ENCODE data around the gene NEDD9.

The NEDD9 gene

DNA sequence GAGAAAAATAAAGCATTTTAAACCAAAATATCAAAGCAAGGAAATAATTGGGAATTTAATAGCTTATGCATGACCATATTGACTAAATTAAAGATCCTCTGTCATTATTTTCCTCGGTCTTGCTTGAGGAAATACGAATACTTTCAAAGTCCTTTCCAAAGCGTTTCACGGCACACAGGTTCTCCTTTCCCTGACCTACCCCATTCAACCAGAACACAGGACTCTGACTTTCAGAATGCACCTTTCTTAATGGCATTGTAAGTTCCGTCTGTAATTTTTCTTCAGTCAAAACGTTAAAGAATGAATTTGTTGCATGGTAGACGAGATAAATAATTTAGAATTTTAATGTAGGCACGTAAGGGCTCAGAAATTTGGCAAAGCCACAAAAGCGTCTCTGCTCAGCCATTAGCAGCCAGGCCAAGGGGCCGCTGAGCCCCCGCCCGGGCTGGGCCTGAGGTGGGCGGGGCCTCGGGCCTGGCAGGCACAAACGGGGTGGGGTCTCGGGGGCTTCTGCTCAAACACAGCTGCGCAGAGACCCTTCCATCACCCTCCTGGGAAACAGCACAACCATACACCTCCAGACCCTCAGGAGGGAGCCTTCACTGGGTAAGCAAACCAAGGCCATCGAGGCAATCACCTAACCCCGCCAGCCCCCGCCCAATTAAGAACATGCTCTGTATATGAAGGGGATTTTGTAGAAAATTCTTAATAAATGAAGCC is 3.4 kb downstream of the NEDD9 start:
- no peaks in the 10 kb centered on the region for H3K9me3 ChIP-seq (ENCODE audit: control insufficient read depth, low read length)
- no peaks in the 10 kb centered on the region for H3K27me3 ChIP-seq (replicated peaks; ENCODE audit: control insufficient read depth, insufficient read depth, low read length, poor library complexity, severe bottlenecking)
- H3K36me3 ChIP-seq (ENCODE audit: control insufficient read depth, insufficient read depth, low read length): no peaks in the 10 kb centered on the region
- no peak overlapping the region for H3K4me3 ChIP-seq (ENCODE audit: insufficient read depth, low read depth, low read length, poor library complexity, severe bottlenecking)
- DNase-seq: no peak
- H3K27ac ChIP-seq (ENCODE audit: insufficient read depth, low read length, poor library complexity, severe bottlenecking): no peak overlapping the region
- H3K4me1 ChIP-seq (ENCODE audit: control insufficient read depth, insufficient read depth, low read length, poor library complexity, severe bottlenecking): peaks cover 18% of the 10 kb centered on the region

DNA sequence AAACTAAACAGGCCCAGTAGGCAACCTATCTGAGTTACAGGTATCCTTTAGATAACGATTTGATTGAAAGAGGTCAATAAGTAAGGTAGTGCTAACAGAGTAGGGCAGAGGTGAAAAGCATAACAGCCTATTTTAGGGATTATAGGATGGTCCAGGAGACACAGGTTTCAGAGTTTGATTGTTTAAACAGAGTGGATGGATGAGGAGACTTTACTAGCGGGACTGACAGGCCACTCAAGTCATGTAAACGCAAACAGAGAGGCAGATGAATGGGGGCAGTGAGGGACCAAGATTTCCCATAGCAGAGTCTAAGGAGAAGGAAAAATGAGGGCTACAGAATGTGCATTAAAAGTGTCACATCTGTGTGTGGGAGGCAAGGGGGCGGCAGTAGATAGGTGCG is 4.8 kb downstream of the NEDD9 start:
- no peak overlapping the region for H3K27ac ChIP-seq (ENCODE audit: insufficient read depth, low read length, poor library complexity, severe bottlenecking)
- H3K36me3 ChIP-seq (ENCODE audit: control insufficient read depth, insufficient read depth, low read length): no peaks in the 10 kb centered on the region
- no peaks in the 10 kb centered on the region for H3K9me3 ChIP-seq (ENCODE audit: control insufficient read depth, low read length)
- no peak for DNase-seq
- H3K27me3 ChIP-seq (replicated peaks; ENCODE audit: control insufficient read depth, insufficient read depth, low read length, poor library complexity, severe bottlenecking): no peaks in the 10 kb centered on the region
- peaks cover 15% of the 10 kb centered on the region for H3K4me1 ChIP-seq (ENCODE audit: control insufficient read depth, insufficient read depth, low read length, poor library complexity, severe bottlenecking)
- no peak overlapping the region for H3K4me3 ChIP-seq (ENCODE audit: insufficient read depth, low read depth, low read length, poor library complexity, severe bottlenecking)

DNA sequence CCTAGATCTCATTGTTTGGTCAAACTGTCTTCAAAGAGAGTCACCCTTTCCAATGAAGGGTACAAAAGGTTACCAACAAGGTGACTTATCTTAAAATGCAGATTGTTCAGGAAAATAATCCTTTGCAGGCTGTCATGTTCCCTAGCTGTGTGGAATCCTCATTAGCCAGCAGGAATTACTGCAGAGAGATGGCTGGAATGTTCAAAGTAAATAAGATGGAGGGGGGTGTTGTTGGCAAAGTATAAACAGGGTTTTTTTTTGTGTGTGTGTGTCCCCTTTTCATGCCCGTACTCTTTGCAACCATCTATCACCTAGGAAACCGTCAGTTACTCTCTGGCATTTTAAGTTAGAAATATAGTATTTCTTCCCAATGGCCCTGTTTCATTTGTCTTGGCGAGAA is 6.5 kb downstream of the NEDD9 start:
- Histone ChIP-seq H3K36me3 (ENCODE audit: control insufficient read depth, insufficient read depth, low read length) (no peaks in the 10 kb centered on the region), H3K27me3 (replicated peaks; ENCODE audit: control insufficient read depth, insufficient read depth, low read length, poor library complexity, severe bottlenecking) (no peaks in the 10 kb centered on the region), H3K27ac (ENCODE audit: insufficient read depth, low read length, poor library complexity, severe bottlenecking) (no peak overlapping the region), H3K4me3 (ENCODE audit: insufficient read depth, low read depth, low read length, poor library complexity, severe bottlenecking) (no peak overlapping the region), H3K9me3 (ENCODE audit: control insufficient read depth, low read length) (no peaks in the 10 kb centered on the region), H3K4me1 (ENCODE audit: control insufficient read depth, insufficient read depth, low read length, poor library complexity, severe bottlenecking) (peaks cover 13% of the 10 kb centered on the region)
- no peak for DNase-seq

DNA sequence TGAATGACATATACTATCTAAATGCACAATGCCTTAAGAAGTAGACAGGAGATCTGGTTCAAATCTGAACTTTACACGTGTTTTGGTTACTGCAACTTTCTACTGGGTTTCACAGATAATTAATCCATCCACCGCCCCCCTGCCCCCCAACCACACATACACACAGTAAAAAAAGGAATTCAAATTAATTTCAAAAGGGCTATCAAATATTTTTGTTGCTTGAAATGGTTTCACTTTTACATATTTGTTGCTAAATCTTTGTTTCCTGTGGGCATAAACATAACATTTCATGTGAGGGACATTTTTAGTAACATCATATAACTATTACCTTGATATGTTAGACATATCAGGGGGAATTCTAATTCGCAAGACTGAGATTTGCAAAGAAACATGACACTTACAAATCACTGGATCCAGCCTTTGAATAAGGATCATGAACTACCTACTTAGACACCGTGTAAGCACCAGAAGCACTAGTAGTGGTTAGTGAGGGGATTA is 7.5 kb downstream of the NEDD9 start:
- Histone ChIP-seq H3K36me3 (ENCODE audit: control insufficient read depth, insufficient read depth, low read length) (no peaks in the 10 kb centered on the region), H3K4me3 (ENCODE audit: insufficient read depth, low read depth, low read length, poor library complexity, severe bottlenecking) (no peak overlapping the region), H3K27me3 (replicated peaks; ENCODE audit: control insufficient read depth, insufficient read depth, low read length, poor library complexity, severe bottlenecking) (no peaks in the 10 kb centered on the region), H3K4me1 (ENCODE audit: control insufficient read depth, insufficient read depth, low read length, poor library complexity, severe bottlenecking) (peaks cover 13% of the 10 kb centered on the region), H3K9me3 (ENCODE audit: control insufficient read depth, low read length) (no peaks in the 10 kb centered on the region), H3K27ac (ENCODE audit: insufficient read depth, low read length, poor library complexity, severe bottlenecking) (no peak overlapping the region)
- DNase-seq: no peak

DNA sequence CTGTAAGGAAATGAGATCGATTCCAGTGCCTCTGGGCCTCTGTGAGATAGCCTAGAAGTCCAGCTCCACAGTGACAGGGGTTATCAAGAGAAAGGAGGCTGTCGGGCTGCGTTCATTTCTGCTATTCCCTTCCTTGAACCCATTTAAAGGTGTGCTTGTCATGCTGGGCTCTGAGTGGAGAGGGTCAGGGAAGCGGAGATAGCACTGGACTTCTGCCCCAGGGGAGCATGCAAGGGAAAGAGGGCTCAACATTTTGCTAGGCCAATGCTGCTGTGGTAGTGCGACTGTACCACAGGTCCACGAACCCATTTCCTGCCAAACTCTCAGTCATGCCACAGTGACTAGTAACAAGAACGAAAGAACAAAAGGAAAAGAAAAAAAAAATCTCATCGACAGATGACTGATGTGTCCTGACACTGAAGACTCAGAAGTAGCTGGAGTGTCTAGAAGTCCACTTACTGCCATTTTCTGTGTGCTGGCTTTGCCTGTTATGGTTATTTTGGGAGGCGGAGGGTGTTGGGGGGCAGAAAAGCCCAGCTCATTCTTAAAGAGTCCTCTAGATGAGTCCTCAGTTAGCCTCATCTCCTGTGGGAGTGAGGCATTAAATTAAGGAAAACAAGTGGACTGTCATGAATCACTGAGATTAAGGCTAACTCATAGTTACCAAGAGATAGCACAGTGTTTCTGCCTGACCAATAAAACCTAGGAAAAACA is 8.1 kb downstream of the NEDD9 start:
- peak overlapping the region; percentile 17 for H3K27ac ChIP-seq (ENCODE audit: insufficient read depth, low read length, poor library complexity, severe bottlenecking)
- peak in 2 of 3 donors; percentile 17 to 23 for DNase-seq

DNA sequence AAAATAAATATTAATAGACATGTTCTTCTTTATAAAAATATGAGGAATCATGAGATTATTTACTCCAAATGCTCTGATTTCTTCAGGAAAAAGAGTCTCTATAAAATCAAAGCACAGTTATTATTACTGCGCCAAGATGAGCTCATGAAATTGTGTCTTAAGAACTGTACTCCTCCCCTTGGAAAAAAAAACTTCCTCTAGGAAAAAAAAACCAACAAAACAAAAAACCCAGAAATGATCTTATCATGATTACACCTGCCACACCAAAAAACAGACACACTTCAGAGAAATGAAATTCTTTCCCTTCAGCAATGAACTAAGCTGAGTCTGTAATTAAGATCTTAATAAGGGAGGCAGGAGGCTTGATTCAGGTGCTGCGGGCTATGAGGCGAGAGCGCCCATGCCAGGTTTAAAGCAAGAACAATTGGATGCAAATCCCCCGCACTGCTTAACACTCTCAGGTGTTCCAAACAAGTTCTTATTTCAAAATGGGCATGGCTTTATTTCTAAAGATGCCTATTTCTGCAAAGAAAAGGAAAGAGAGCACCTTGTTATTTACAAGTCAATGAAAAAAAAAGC is 9.1 kb downstream of the NEDD9 start:
- Histone ChIP-seq H3K36me3 (ENCODE audit: control insufficient read depth, insufficient read depth, low read length) (no peaks in the 10 kb centered on the region), H3K4me1 (ENCODE audit: control insufficient read depth, insufficient read depth, low read length, poor library complexity, severe bottlenecking) (peaks cover 13% of the 10 kb centered on the region), H3K27ac (ENCODE audit: insufficient read depth, low read length, poor library complexity, severe bottlenecking) (no peak overlapping the region), H3K9me3 (ENCODE audit: control insufficient read depth, low read length) (no peaks in the 10 kb centered on the region), H3K27me3 (replicated peaks; ENCODE audit: control insufficient read depth, insufficient read depth, low read length, poor library complexity, severe bottlenecking) (no peaks in the 10 kb centered on the region), H3K4me3 (ENCODE audit: insufficient read depth, low read depth, low read length, poor library complexity, severe bottlenecking) (no peak overlapping the region)
- DNase-seq: no peak

More for the DNA sequence above, 8.1 kb downstream of the NEDD9 start:
- no peaks in the 10 kb centered on the region for H3K9me3 ChIP-seq (ENCODE audit: control insufficient read depth, low read length)
- H3K4me1 ChIP-seq (ENCODE audit: control insufficient read depth, insufficient read depth, low read length, poor library complexity, severe bottlenecking): peaks cover 13% of the 10 kb centered on the region
- no peaks in the 10 kb centered on the region for H3K36me3 ChIP-seq (ENCODE audit: control insufficient read depth, insufficient read depth, low read length)
- H3K4me3 ChIP-seq (ENCODE audit: insufficient read depth, low read depth, low read length, poor library complexity, severe bottlenecking): peak overlapping the region; percentile 17
- H3K27me3 ChIP-seq (replicated peaks; ENCODE audit: control insufficient read depth, insufficient read depth, low read length, poor library complexity, severe bottlenecking): no peaks in the 10 kb centered on the region

DNA sequence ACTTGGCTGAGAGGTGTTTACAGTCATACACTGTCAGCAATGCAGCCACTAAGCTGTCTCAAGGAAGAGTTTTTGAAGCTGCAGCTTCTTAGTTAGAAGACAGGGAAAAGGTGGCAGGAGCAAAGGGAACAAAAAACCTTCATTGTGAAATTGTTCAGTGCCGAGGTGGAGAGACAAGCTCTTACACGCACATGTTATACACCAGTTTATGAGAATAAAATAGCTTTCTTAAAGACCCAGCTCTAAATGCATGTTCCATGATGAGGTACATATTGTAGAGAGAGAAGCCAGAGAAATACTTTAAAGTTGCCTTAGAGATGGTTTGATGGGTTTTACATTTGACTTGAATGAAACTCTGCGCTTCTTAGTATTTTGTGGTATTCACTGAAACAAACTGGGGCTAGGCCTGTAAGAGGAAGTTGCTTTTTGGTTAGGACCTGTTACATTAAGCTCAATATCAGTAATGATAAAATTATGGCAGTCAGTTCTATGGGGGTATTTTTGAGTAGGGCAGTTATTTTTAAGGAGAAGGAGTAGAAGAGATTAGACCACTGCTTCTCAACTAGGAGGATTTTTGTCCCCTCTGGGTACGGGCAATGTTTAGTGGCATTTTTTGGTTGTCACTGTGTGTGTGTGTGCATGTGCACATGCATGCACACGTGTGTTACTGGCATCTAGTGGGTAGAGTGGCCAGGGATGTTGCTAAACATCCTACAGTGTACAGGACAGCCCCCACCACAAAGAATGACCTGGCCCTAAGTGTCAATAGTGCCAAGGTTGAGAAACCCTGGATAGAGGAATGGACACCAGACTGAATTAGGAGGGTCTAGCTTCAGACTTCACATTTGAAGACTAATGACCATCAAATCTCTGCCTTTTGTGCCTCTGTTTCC is 9.8 kb downstream of the NEDD9 start:
- peaks cover 13% of the 10 kb centered on the region for H3K4me1 ChIP-seq (ENCODE audit: control insufficient read depth, insufficient read depth, low read length, poor library complexity, severe bottlenecking)
- H3K27me3 ChIP-seq (replicated peaks; ENCODE audit: control insufficient read depth, insufficient read depth, low read length, poor library complexity, severe bottlenecking): no peaks in the 10 kb centered on the region
- H3K9me3 ChIP-seq (ENCODE audit: control insufficient read depth, low read length): no peaks in the 10 kb centered on the region
- no peak overlapping the region for H3K4me3 ChIP-seq (ENCODE audit: insufficient read depth, low read depth, low read length, poor library complexity, severe bottlenecking)
- no peak for DNase-seq
- no peak overlapping the region for H3K27ac ChIP-seq (ENCODE audit: insufficient read depth, low read length, poor library complexity, severe bottlenecking)
- H3K36me3 ChIP-seq (ENCODE audit: control insufficient read depth, insufficient read depth, low read length): no peaks in the 10 kb centered on the region

DNA sequence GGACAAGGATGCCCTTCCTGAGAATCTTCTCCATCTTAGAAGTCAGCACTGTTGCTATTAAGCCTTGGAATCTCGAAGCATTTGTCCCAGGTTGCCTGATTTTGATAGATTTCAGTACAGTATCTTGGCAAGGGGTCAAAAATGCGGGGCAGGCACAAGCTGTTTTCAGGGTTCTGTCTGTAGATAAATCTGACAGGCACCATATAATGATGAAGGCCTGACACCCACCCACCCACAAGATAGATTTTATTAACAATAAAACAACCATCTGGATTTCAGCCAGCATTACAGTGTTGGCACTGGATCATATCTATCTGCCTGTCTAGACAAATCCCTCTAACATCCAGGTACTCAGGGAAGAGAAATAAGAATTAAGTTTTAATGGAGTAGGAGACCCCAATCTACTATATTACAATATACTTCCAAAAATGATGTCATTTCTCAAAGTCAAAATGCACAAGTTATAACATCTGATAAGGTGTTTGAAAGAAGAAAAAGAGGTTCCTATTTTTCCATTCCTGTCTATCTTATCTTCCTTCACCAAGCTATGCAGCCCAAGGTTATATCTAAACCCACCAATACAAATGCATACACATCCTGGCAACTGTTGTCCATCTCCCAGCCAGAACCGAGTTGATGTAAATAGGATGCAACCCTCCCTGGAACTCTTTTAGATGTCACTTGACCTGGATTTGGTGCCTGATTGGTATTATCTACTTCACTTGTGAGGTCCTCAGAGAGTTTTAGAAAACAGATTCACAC is 10.7 kb downstream of the NEDD9 start:
- Histone ChIP-seq H3K4me3 (ENCODE audit: insufficient read depth, low read depth, low read length, poor library complexity, severe bottlenecking) (no peak overlapping the region), H3K27ac (ENCODE audit: insufficient read depth, low read length, poor library complexity, severe bottlenecking) (no peak overlapping the region), H3K4me1 (ENCODE audit: control insufficient read depth, insufficient read depth, low read length, poor library complexity, severe bottlenecking) (peaks cover 13% of the 10 kb centered on the region), H3K27me3 (replicated peaks; ENCODE audit: control insufficient read depth, insufficient read depth, low read length, poor library complexity, severe bottlenecking) (no peaks in the 10 kb centered on the region), H3K36me3 (ENCODE audit: control insufficient read depth, insufficient read depth, low read length) (no peaks in the 10 kb centered on the region), H3K9me3 (ENCODE audit: control insufficient read depth, low read length) (no peaks in the 10 kb centered on the region)
- no peak for DNase-seq

DNA sequence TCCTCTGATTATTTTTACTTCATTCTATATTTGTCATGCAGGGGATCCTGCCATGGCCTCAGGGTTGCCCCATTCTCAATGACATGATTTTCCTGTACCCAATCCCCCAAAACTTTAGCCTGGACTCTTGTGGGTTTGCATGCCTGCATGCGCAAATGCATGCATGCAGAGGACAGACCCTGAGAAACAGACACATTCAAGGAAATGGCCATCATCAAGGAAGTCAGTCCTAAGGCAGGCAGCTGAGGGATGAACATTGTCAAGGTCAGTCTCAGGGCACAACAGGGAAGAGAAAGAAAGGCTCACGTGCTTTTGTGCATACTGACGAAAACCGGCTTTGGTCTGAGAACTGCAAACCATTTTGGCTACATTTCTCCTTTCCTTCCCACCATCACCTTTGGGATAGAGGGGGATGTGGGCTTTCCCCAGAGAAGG is 13.1 kb downstream of the NEDD9 start:
- Histone ChIP-seq H3K27me3 (replicated peaks; ENCODE audit: control insufficient read depth, insufficient read depth, low read length, poor library complexity, severe bottlenecking) (no peaks in the 10 kb centered on the region), H3K4me1 (ENCODE audit: control insufficient read depth, insufficient read depth, low read length, poor library complexity, severe bottlenecking) (peaks cover 7% of the 10 kb centered on the region), H3K27ac (ENCODE audit: insufficient read depth, low read length, poor library complexity, severe bottlenecking) (no peak overlapping the region), H3K4me3 (ENCODE audit: insufficient read depth, low read depth, low read length, poor library complexity, severe bottlenecking) (no peak overlapping the region), H3K36me3 (ENCODE audit: control insufficient read depth, insufficient read depth, low read length) (no peaks in the 10 kb centered on the region), H3K9me3 (ENCODE audit: control insufficient read depth, low read length) (no peaks in the 10 kb centered on the region)
- DNase-seq: no peak
